Nephron progenitor cell (in vitro differentiated cells): ENCODE results near the gene SNX2.

Source experiments
- DNase-seq: peaks from one replicate; pipeline ENCODE4 v3.0.0; 2021
- H3K27ac Mint-ChIP-seq: 2 replicates; pipeline ENCODE4 v1.8.0; 2021; ENCODE audit warnings: mild to moderate bottlenecking, moderate library complexity, mixed read lengths
- H3K27me3 Mint-ChIP-seq: 2 replicates; pipeline ENCODE4 v1.8.0; 2021; ENCODE audit warnings: mild to moderate bottlenecking, low read depth, mixed read lengths; ENCODE audit not compliant: poor library complexity
- H3K36me3 Mint-ChIP-seq: 2 replicates; pipeline ENCODE4 v1.8.0; 2021; ENCODE audit warnings: low read depth, mixed read lengths
- H3K4me1 Mint-ChIP-seq: 2 replicates; pipeline ENCODE4 v1.8.0; 2021; ENCODE audit warnings: mixed read lengths
- H3K4me3 Mint-ChIP-seq: 2 replicates; pipeline ENCODE4 v1.8.0; 2021; ENCODE audit warnings: mild to moderate bottlenecking, moderate library complexity, mixed read lengths
- H3K9me3 Mint-ChIP-seq: 2 replicates; pipeline ENCODE4 v1.8.0; 2021; ENCODE audit warnings: mild to moderate bottlenecking, moderate library complexity, mixed read lengths
- CTCF ChIP-seq: fragments of 200-600 bp; sonication (generic); IDR thresholded peaks from 2 replicates; pipeline ENCODE4 v1.5.0; 2021; ENCODE audit warnings: antibody characterized with exemption

Gene SNX2

GRCh38 chr5:122780296-122780695 lies 5.4 kb downstream of the SNX2 start:
- Mint-ChIP-seq H3K36me3 (peaks cover 72% of the 10 kb centered on the region), H3K4me1 (peaks cover 21% of the 10 kb centered on the region)
- TF ChIP-seq CTCF = no peak

GRCh38 chr5:122781465-122781864 lies 6.6 kb downstream of the SNX2 start:
- Mint-ChIP-seq H3K27me3 (no peaks in the 10 kb centered on the region), H3K27ac (no peak overlapping the region), H3K4me1 (peaks cover 15% of the 10 kb centered on the region), H3K36me3 (peaks cover 84% of the 10 kb centered on the region), H3K9me3 (peaks cover 58% of the 10 kb centered on the region), H3K4me3 (no peak overlapping the region)
- no peak for TF ChIP-seq CTCF
- DNase-seq = no peak

More at GRCh38 chr5:122780296-122780695, 5.4 kb downstream of the SNX2 start:
- Mint-ChIP-seq H3K27ac (no peak overlapping the region), H3K27me3 (no peaks in the 10 kb centered on the region), H3K9me3 (peaks cover 47% of the 10 kb centered on the region), H3K4me3 (no peak overlapping the region)
- no peak for DNase-seq

- H3K9me3 Mint-ChIP-seq = peaks cover 83% of the 10 kb centered on the region
- H3K4me3 Mint-ChIP-seq = no peak overlapping the region
- H3K36me3 Mint-ChIP-seq = peaks cover 96% of the 10 kb centered on the region
- H3K27ac Mint-ChIP-seq = no peak overlapping the region
- H3K4me1 Mint-ChIP-seq = no peaks in the 10 kb centered on the region
- no peak for DNase-seq
- TF ChIP-seq CTCF = no peak
- H3K27me3 Mint-ChIP-seq = no peaks in the 10 kb centered on the region
Measured at GRCh38 chr5:122785294-122785693, 10.4 kb downstream of the SNX2 start.

- no peak for DNase-seq
- TF ChIP-seq CTCF = no peak
- H3K4me3 Mint-ChIP-seq = no peak overlapping the region
- no peaks in the 10 kb centered on the region for H3K4me1 Mint-ChIP-seq
- peaks cover 92% of the 10 kb centered on the region for H3K36me3 Mint-ChIP-seq
- no peaks in the 10 kb centered on the region for H3K27me3 Mint-ChIP-seq
- no peak overlapping the region for H3K27ac Mint-ChIP-seq
- H3K9me3 Mint-ChIP-seq = peaks cover 71% of the 10 kb centered on the region
Measured at GRCh38 chr5:122788371-122788770, 13.5 kb downstream of the SNX2 start.

GRCh38 chr5:122788996-122789395 lies 14.1 kb downstream of the SNX2 start:
- no peak overlapping the region for H3K27ac Mint-ChIP-seq
- H3K4me1 Mint-ChIP-seq = no peaks in the 10 kb centered on the region
- TF ChIP-seq CTCF = no peak
- peaks cover 85% of the 10 kb centered on the region for H3K36me3 Mint-ChIP-seq
- H3K9me3 Mint-ChIP-seq = peaks cover 65% of the 10 kb centered on the region
- no peaks in the 10 kb centered on the region for H3K27me3 Mint-ChIP-seq
- no peak for DNase-seq
- no peak overlapping the region for H3K4me3 Mint-ChIP-seq

GRCh38 chr5:122789461-122790171 lies 14.7 kb downstream of the SNX2 start:
- H3K27me3 Mint-ChIP-seq = no peaks in the 10 kb centered on the region
- H3K27ac Mint-ChIP-seq = no peak overlapping the region
- H3K36me3 Mint-ChIP-seq = peaks cover 79% of the 10 kb centered on the region

More at GRCh38 chr5:122789461-122790171, 14.7 kb downstream of the SNX2 start:
- no peak for TF ChIP-seq CTCF
- DNase-seq = no peak
- Mint-ChIP-seq H3K4me3 (no peak overlapping the region), H3K9me3 (peaks cover 60% of the 10 kb centered on the region), H3K4me1 (no peaks in the 10 kb centered on the region)
